ENCODE data around the gene TFDP2.

Gene TFDP2

DNA sequence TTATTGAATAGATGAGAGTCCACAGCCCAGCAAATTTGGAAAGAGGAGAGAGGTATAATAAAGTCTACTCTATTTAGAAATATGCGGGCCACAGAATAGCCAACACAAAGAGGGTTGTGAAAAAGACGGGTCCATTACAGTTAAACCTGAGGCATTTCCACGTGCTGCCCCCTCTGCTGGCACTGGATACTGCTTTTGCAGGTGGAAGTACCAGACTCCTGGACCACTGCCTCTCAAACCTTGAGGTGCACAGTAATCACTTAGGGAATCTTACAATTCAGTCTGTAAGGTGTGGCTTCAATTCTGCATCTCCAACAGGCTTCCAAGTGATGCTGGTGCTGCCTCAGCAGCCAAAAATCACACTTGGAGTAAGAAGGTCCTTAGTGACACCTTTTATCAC, 3.0 kb upstream of the TFDP2 start:
- H3K9me3 ChIP-seq (ENCODE audit: control insufficient read depth, low read length): no peaks in the 10 kb centered on the region
- no peaks in the 10 kb centered on the region for H3K27me3 ChIP-seq (ENCODE audit: control insufficient read depth, insufficient read depth, low read length)
- no peak overlapping the region for H3K4me3 ChIP-seq (ENCODE audit: low read depth, low read length)
- H3K4me2 ChIP-seq (ENCODE audit: low read length): no peak overlapping the region
- no peaks in the 10 kb centered on the region for H3K79me2 ChIP-seq
- H3K4me1 ChIP-seq: peaks cover 2% of the 10 kb centered on the region
- no peak overlapping the region for H3K9ac ChIP-seq
- TF ChIP-seq, protein P1, sequence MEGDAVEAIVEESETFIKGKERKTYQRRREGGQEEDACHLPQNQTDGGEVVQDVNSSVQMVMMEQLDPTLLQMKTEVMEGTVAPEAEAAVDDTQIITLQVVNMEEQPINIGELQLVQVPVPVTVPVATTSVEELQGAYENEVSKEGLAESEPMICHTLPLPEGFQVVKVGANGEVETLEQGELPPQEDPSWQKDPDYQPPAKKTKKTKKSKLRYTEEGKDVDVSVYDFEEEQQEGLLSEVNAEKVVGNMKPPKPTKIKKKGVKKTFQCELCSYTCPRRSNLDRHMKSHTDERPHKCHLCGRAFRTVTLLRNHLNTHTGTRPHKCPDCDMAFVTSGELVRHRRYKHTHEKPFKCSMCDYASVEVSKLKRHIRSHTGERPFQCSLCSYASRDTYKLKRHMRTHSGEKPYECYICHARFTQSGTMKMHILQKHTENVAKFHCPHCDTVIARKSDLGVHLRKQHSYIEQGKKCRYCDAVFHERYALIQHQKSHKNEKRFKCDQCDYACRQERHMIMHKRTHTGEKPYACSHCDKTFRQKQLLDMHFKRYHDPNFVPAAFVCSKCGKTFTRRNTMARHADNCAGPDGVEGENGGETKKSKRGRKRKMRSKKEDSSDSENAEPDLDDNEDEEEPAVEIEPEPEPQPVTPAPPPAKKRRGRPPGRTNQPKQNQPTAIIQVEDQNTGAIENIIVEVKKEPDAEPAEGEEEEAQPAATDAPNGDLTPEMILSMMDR (IDR thresholded peaks at IDR 0.05): no peak
- H2AFZ ChIP-seq: no peak overlapping the region
- no peaks in the 10 kb centered on the region for H3K36me3 ChIP-seq (ENCODE audit: control insufficient read depth, insufficient read depth, low read length)
- no peak overlapping the region for H3K27ac ChIP-seq

DNA sequence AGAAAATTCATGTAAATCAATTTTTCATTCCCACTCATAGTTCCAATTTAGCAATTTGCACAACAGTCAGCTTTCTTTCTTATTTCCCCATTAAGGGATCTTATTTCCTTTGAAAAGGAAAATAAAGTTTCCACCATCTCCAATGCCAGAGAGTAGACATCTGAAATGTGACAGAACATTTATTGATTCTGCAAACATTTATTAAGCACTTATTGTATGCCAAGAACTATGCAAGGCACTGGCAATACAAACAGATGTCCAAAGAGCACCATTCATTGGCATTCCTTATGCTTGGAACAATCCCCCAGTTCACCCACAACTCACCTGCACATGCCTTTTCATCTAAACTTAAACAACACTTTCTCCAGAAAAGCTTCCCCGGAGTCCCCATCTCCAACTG, 2.5 kb upstream of the TFDP2 start:
- Histone ChIP-seq H3K27me3 (ENCODE audit: control insufficient read depth, insufficient read depth, low read length) (no peaks in the 10 kb centered on the region), H3K79me2 (no peaks in the 10 kb centered on the region), H3K36me3 (ENCODE audit: control insufficient read depth, insufficient read depth, low read length) (no peaks in the 10 kb centered on the region), H3K9me3 (ENCODE audit: control insufficient read depth, low read length) (no peaks in the 10 kb centered on the region), H3K4me3 (ENCODE audit: low read depth, low read length) (no peak overlapping the region), H3K4me2 (ENCODE audit: low read length) (no peak overlapping the region), H2AFZ (no peak overlapping the region), H3K4me1 (peaks cover 2% of the 10 kb centered on the region), H3K9ac (no peak overlapping the region), H3K27ac (no peak overlapping the region)
- TF ChIP-seq, protein P1 (IDR thresholded peaks at IDR 0.05): no peak

DNA sequence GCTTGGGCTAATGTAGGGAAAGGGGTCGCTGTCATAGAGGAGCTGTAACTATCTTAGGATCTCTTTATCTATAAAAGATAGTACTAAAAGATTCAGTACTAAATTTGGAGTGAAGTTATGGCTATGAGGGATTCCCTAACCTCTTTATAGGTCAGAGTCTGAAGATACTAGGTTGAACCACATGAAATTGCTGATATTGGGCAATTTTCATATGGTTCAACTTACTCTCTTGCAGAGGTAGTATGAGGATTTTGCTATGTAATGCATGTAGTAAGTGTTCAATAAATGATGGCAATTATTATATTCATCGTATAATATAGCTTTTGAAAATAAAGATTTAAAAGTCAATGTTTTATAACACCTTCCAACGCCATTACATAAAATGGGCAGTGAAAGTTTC, 1.9 kb upstream of the TFDP2 start:
- H3K9ac ChIP-seq: no peak overlapping the region
- no peaks in the 10 kb centered on the region for H3K27me3 ChIP-seq (ENCODE audit: control insufficient read depth, insufficient read depth, low read length)
- no peaks in the 10 kb centered on the region for H3K36me3 ChIP-seq (ENCODE audit: control insufficient read depth, insufficient read depth, low read length)
- no peak overlapping the region for H3K4me3 ChIP-seq (ENCODE audit: low read depth, low read length)
- no peak overlapping the region for H3K27ac ChIP-seq
- peaks cover 2% of the 10 kb centered on the region for H3K79me2 ChIP-seq
- no peak overlapping the region for H2AFZ ChIP-seq
- no peaks in the 10 kb centered on the region for H3K9me3 ChIP-seq (ENCODE audit: control insufficient read depth, low read length)
- no peak overlapping the region for H3K4me2 ChIP-seq (ENCODE audit: low read length)
- peaks cover 2% of the 10 kb centered on the region for H3K4me1 ChIP-seq
- TF ChIP-seq, protein P1 (IDR thresholded peaks at IDR 0.05): no peak

DNA sequence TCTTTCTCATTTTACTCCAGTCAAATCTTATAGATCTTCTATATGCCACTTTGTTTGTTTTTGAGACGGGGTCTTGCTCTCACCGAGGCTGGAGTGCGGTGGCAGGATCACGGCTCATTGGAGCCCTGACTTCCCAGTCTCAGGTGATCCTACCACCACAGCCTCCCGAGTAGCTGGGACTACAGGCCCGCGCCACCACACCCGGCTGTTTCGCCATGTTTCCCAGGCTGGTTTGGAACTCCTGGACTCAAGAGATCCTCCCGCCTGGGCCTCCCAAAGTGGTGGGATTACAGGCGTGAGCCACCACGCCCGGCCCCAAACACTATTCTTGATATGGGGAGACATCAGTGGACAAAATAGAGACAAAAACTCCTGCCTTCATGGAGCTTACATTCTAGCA, 927 bp upstream of the TFDP2 start:
- peaks cover 2% of the 10 kb centered on the region for H3K4me1 ChIP-seq
- H2AFZ ChIP-seq: peak overlapping the region; percentile 98
- no peak overlapping the region for H3K27ac ChIP-seq
- H3K36me3 ChIP-seq (ENCODE audit: control insufficient read depth, insufficient read depth, low read length): no peaks in the 10 kb centered on the region
- H3K9ac ChIP-seq: no peak overlapping the region
- no peaks in the 10 kb centered on the region for H3K9me3 ChIP-seq (ENCODE audit: control insufficient read depth, low read length)
- H3K4me3 ChIP-seq (ENCODE audit: low read depth, low read length): no peak overlapping the region
- no peak overlapping the region for H3K4me2 ChIP-seq (ENCODE audit: low read length)
- no peaks in the 10 kb centered on the region for H3K27me3 ChIP-seq (ENCODE audit: control insufficient read depth, insufficient read depth, low read length)
- peaks cover 4% of the 10 kb centered on the region for H3K79me2 ChIP-seq
- TF ChIP-seq, protein P1 (IDR thresholded peaks at IDR 0.05): no peak

DNA sequence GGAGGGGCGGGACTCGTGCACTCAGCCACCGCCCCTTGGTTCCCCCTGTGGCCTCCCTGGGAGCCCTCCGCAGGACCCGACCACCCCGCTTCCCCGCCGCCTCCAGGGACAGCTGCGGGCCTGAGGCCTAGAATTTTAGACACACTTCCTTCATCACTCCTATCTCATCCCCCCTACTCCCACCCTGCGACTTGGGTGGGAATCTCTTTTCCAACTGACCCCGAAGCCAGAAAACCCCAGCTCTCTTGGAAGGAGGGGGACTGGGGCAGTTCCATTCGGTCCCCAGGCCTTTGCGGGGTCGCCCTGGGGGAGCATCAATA, 289 bp upstream of the TFDP2 start:
- Histone ChIP-seq H3K4me2 (ENCODE audit: low read length) (peak overlapping the region; percentile 66), H3K79me2 (peaks cover 10% of the 10 kb centered on the region), H3K4me3 (ENCODE audit: low read depth, low read length) (peak overlapping the region; percentile 68), H3K27me3 (ENCODE audit: control insufficient read depth, insufficient read depth, low read length) (no peaks in the 10 kb centered on the region), H3K9ac (peak overlapping the region; percentile 39), H3K27ac (peak overlapping the region; percentile 55), H3K36me3 (ENCODE audit: control insufficient read depth, insufficient read depth, low read length) (no peaks in the 10 kb centered on the region), H3K9me3 (ENCODE audit: control insufficient read depth, low read length) (no peaks in the 10 kb centered on the region), H3K4me1 (peaks cover 2% of the 10 kb centered on the region), H2AFZ (peak overlapping the region; percentile 98)
- TF ChIP-seq, protein P1 (IDR thresholded peaks at IDR 0.05): no peak

All from parathyroid adenoma (tissue), 2 donors.